Measurements from ENCODE around the gene AQP1. TPM values are rescaled to one million over a fixed set of nuclear protein-coding genes. Genes with fewer than 3 reads are reported as not detected.

The AQP1 gene
- total and polyA plus RNA-seq, 2 donors (not counting 1 experiment from before 2014, with no cell fraction given) = not detected

- no peaks in the 10 kb centered on the region for H3K27me3 Mint-ChIP-seq
- Histone ChIP-seq H4K20me1 (ENCODE audit: control insufficient read depth, insufficient read depth, low read length, poor library complexity, severe bottlenecking) (no peaks in the 10 kb centered on the region), H3K27me3 (replicated peaks in 1 of 4; ENCODE audit: control extremely low read depth in 1 of 4, control insufficient read depth in 3 of 4, insufficient read depth in 4 of 4, low read length in 3 of 4) (no peaks in the 10 kb centered on the region), H3K36me3 (replicated peaks in 1 of 2; ENCODE audit: control extremely low read depth in 1 of 2, control insufficient read depth in 1 of 2, extremely low read depth in 1 of 2, insufficient read depth in 2 of 2, low read length in 1 of 2) (no peaks in the 10 kb centered on the region), H3K4me2 (replicated peaks; ENCODE audit: low read depth, low read length, poor library complexity, severe bottlenecking) (no peak overlapping the region), H3K4me3 (ENCODE audit: control extremely low read depth in 1 of 5, extremely low read depth in 1 of 5, insufficient read depth in 1 of 5, low read depth in 2 of 5, low read length in 4 of 5) (no peak overlapping the region), H3K4me1 (ENCODE audit: control insufficient read depth in 2 of 2, insufficient read depth in 2 of 2, low read length in 2 of 2) (no peaks in the 10 kb centered on the region), H2AFZ (ENCODE audit: insufficient read depth, low read depth, low read length, poor library complexity, severe bottlenecking) (no peak overlapping the region), H3K9ac (ENCODE audit: low read length) (no peak overlapping the region), H3K27ac (ENCODE audit: low read length in 2 of 2) (no peak overlapping the region), H3K79me2 (ENCODE audit: control insufficient read depth, insufficient read depth, low read length) (no peaks in the 10 kb centered on the region), H3K9me3 (ENCODE audit: control extremely low read depth in 1 of 3, control insufficient read depth in 2 of 3, insufficient read depth in 1 of 3, low read length in 2 of 3) (no peaks in the 10 kb centered on the region)
- ChIA-PET POLR2A (no interaction called here), CTCF (no interaction called here)
- DNase-seq (no peak), ATAC-seq (ENCODE audit: low read depth) (no peak)
- H3K9me3 Mint-ChIP-seq (ENCODE audit: insufficient read depth) = no peaks in the 10 kb centered on the region
- no peak overlapping the region for H3K4me3 Mint-ChIP-seq
- H3K27ac Mint-ChIP-seq = no peak overlapping the region
- TF ChIP-seq EZH2 (IDR thresholded peaks at IDR 0.05; ENCODE audit: borderline replicate concordance, insufficient read depth, low read depth, low read length, poor library complexity, severe bottlenecking) = no peak
- TF ChIP-seq, protein P1, sequence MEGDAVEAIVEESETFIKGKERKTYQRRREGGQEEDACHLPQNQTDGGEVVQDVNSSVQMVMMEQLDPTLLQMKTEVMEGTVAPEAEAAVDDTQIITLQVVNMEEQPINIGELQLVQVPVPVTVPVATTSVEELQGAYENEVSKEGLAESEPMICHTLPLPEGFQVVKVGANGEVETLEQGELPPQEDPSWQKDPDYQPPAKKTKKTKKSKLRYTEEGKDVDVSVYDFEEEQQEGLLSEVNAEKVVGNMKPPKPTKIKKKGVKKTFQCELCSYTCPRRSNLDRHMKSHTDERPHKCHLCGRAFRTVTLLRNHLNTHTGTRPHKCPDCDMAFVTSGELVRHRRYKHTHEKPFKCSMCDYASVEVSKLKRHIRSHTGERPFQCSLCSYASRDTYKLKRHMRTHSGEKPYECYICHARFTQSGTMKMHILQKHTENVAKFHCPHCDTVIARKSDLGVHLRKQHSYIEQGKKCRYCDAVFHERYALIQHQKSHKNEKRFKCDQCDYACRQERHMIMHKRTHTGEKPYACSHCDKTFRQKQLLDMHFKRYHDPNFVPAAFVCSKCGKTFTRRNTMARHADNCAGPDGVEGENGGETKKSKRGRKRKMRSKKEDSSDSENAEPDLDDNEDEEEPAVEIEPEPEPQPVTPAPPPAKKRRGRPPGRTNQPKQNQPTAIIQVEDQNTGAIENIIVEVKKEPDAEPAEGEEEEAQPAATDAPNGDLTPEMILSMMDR (IDR thresholded peaks at IDR 0.05) = no peak
- 88% methylated on average over 4 of the region's 4 CpGs for WGBS (ENCODE audit: insufficient coverage)
- intact Hi-C loops (cut with micrococcal nuclease) = no loop called here
- H3K4me1 Mint-ChIP-seq = no peaks in the 10 kb centered on the region
These were observed 30.7 kb upstream of the AQP1 start for GRCh38 chr7:30880941-30881340.

- no peak overlapping the region for H3K27ac ChIP-seq (ENCODE audit: low read length in 2 of 2)
- TF ChIP-seq, protein P1 (IDR thresholded peaks at IDR 0.05) = no peak
- TF ChIP-seq EZH2 (IDR thresholded peaks at IDR 0.05; ENCODE audit: borderline replicate concordance, insufficient read depth, low read depth, low read length, poor library complexity, severe bottlenecking) = no peak
- Mint-ChIP-seq H3K4me3 (no peak overlapping the region), H3K9me3 (ENCODE audit: insufficient read depth) (no peaks in the 10 kb centered on the region), H3K27ac (no peak overlapping the region), H3K4me1 (no peaks in the 10 kb centered on the region), H3K27me3 (no peaks in the 10 kb centered on the region)
- H3K9ac ChIP-seq (ENCODE audit: low read length) = no peak overlapping the region
- POLR2A ChIA-PET = no interaction called here
- DNase-seq (no peak), ATAC-seq (ENCODE audit: low read depth) (no peak)
- H3K9me3 ChIP-seq (ENCODE audit: control extremely low read depth in 1 of 3, control insufficient read depth in 2 of 3, insufficient read depth in 1 of 3, low read length in 2 of 3) = no peaks in the 10 kb centered on the region
- H3K4me2 ChIP-seq (replicated peaks; ENCODE audit: low read depth, low read length, poor library complexity, severe bottlenecking) = no peak overlapping the region
- no peaks in the 10 kb centered on the region for H3K4me1 ChIP-seq (ENCODE audit: control insufficient read depth in 2 of 2, insufficient read depth in 2 of 2, low read length in 2 of 2)
- no peaks in the 10 kb centered on the region for H3K79me2 ChIP-seq (ENCODE audit: control insufficient read depth, insufficient read depth, low read length)
- H3K27me3 ChIP-seq (replicated peaks in 1 of 4; ENCODE audit: control extremely low read depth in 1 of 4, control insufficient read depth in 3 of 4, insufficient read depth in 4 of 4, low read length in 3 of 4) = no peaks in the 10 kb centered on the region
- 93% methylated on average over 4 of the region's 7 CpGs for WGBS (ENCODE audit: insufficient coverage)
- CTCF ChIA-PET = no interaction called here
- no peaks in the 10 kb centered on the region for H4K20me1 ChIP-seq (ENCODE audit: control insufficient read depth, insufficient read depth, low read length, poor library complexity, severe bottlenecking)
- intact Hi-C loops (cut with micrococcal nuclease) = no loop called here
- H3K36me3 ChIP-seq (replicated peaks in 1 of 2; ENCODE audit: control extremely low read depth in 1 of 2, control insufficient read depth in 1 of 2, extremely low read depth in 1 of 2, insufficient read depth in 2 of 2, low read length in 1 of 2) = no peaks in the 10 kb centered on the region
- no peak overlapping the region for H3K4me3 ChIP-seq (ENCODE audit: control extremely low read depth in 1 of 5, extremely low read depth in 1 of 5, insufficient read depth in 1 of 5, low read depth in 2 of 5, low read length in 4 of 5)
- no peak overlapping the region for H2AFZ ChIP-seq (ENCODE audit: insufficient read depth, low read depth, low read length, poor library complexity, severe bottlenecking)
These were observed 30.2 kb upstream of the AQP1 start for GRCh38 chr7:30881448-30881847.
